Hepatic stellate cell (primary cell): ENCODE results near the gene NUPR1.
"Not testable (repeated sequence)": the region's sequence is repeated elsewhere in the genome, so short reads cannot be mapped to it uniquely, and the experiment has no call there.

ENCODE experiments used
- DNase-seq: peaks from one replicate; pipeline ENCODE4 v3.0.0; 2011; ENCODE audit warnings: low spot score

The NUPR1 gene

GRCh38 chr16:28554634-28555423 is 16.1 kb upstream of the NUPR1 start:
- DNase-seq = no peak

GRCh38 chr16:28553776-28554633 is 15.2 kb upstream of the NUPR1 start, which contains the start of gene SGF29:
TSS of gene SGF29 (plus strand) at chr16:28553920. CDS start at chr16:28581070, 27,150 bp downstream.
- DNase-seq = peak; percentile 93

GRCh38 chr16:28549301-28549899 is 10.6 kb upstream of the NUPR1 start:
- peak; percentile 47 for DNase-seq

GRCh38 chr16:28548306-28548802 is 9.6 kb upstream of the NUPR1 start:
- no peak for DNase-seq

- DNase-seq = no peak
Measured at GRCh38 chr16:28546626-28547025, 7.9 kb upstream of the NUPR1 start.

- not testable (repeated sequence) for DNase-seq
Measured at GRCh38 chr16:28545964-28546363, 7.2 kb upstream of the NUPR1 start.

- DNase-seq = no peak
Measured at GRCh38 chr16:28544998-28545397, 6.2 kb upstream of the NUPR1 start.

GRCh38 chr16:28543072-28543471 is 4.3 kb upstream of the NUPR1 start:
- no peak for DNase-seq

- DNase-seq = no peak
Measured at GRCh38 chr16:28542646-28543045, 3.9 kb upstream of the NUPR1 start.

- DNase-seq = no peak
Measured at GRCh38 chr16:28540346-28540745, 1.6 kb upstream of the NUPR1 start.

GRCh38 chr16:28537964-28538732 is 626 bp downstream of the NUPR1 start:
- DNase-seq = no peak

GRCh38 chr16:28537076-28537475 is 1.7 kb downstream of the NUPR1 start:
- DNase-seq = no peak

- no peak for DNase-seq
Measured at GRCh38 chr16:28534542-28535373, 4.0 kb downstream of the NUPR1 start.

- DNase-seq = no peak
Measured at GRCh38 chr16:28532940-28533647, 5.7 kb downstream of the NUPR1 start.

GRCh38 chr16:28531777-28532744 is 6.7 kb downstream of the NUPR1 start:
- DNase-seq = no peak

GRCh38 chr16:28529124-28529523 is 9.7 kb downstream of the NUPR1 start:
- no peak for DNase-seq

GRCh38 chr16:28528463-28528867 is 10.3 kb downstream of the NUPR1 start:
- DNase-seq = no peak

- no peak for DNase-seq
Measured at GRCh38 chr16:28527985-28528384, 10.8 kb downstream of the NUPR1 start.
